ENCODE results near the gene TAPBPL.

DNA sequence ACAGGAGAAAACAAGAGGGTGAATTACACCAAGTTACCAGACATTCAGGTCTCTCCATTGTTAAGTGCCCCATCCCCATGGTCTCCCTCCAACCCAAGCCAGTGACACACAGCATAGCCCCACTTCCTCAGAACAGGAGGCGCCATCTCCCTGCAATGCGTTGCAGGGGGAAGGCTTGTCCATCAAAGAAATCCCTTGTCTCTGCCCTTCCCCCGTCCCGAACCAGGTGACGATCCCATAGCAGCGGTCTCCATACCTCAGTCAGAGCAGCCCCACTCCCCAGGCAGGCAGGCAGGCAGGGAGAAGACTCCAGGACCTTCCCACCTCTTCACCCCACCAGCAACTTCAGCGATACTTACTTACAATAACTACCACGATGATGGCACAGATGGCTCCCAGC is 12.7 kb downstream of the TAPBPL start:
- TF ChIP-seq CTCF (IDR thresholded peaks at IDR 0.05 in 8 of 11, conservative IDR thresholded peaks at IDR 0.05 in 3 of 11), result no peak
- TF ChIP-seq POLR2AphosphoS5 (IDR thresholded peaks at IDR 0.05), result peak in 1 of 3 donors; percentile 24
